NCI-H748 treated with DMSO at 0.1 percent for 48 hours (cell line): ENCODE measurements around the gene TAF12.
"Not testable (repeated sequence)": the region's sequence is repeated elsewhere in the genome, so short reads cannot be mapped to it uniquely, and the experiment has no call there.

Experiments used
- DNase-seq: peaks from one replicate; lab custom pipeline; 2025; lab: John Stamatoyannopoulos, UW

TAF12 gene

DNA sequence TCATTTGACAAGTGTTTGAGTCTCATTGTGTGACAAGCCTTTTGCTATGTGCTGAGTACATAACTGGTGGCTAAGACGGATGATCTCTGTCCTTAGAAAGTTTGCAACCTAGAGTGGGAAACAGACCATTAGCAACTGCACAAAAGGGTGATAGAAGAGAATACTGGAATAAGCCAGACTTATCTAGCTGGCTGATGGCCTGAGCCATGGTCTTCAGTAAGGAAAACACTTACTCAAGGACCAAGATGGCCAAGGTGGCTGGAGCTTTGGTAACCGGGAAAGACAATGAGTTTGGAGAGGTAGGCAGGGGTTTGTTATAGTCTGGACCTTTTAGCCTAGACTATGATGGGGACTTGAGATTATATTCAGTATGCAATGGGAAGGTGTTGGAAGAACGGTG, 1.6 kb upstream of the TAF12 start:
- no peak for DNase-seq

GRCh38 chr1:28642056-28642846, 616 bp downstream of the TAF12 start:
- no peak for DNase-seq

- DNase-seq, result no peak
Observed at GRCh38 chr1:28640766-28641165, 2.1 kb downstream of the TAF12 start.

GRCh38 chr1:28632560-28632959, 10.3 kb downstream of the TAF12 start:
- DNase-seq, result no peak

- no peak for DNase-seq
Observed at GRCh38 chr1:28631713-28632112, 11.2 kb downstream of the TAF12 start.

GRCh38 chr1:28613175-28613574, 29.7 kb downstream of the TAF12 start:
- no peak for DNase-seq

GRCh38 chr1:28606771-28607170, 36.1 kb downstream of the TAF12 start:
- DNase-seq, result no peak

DNA sequence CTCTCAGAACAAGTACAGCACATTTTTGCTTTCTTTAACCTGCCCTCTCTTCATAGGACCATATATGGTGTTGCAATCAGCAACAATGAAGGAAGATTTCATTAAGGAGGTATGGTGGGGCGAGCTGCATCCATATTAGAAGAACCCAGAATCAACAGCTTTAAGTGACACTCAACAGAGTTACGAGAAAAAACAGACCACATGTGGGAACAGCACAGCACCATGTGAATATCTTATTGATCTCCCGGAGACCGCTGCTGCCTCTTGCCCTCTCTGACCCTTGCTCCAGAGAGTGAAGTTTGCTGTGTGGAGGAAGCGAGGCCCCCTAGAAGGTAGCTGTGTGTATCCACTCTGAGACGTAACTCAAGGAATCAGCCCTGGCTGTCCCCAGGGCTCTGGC, 37.9 kb downstream of the TAF12 start:
- no peak for DNase-seq

- no peak for DNase-seq
Observed at GRCh38 chr1:28604411-28604810, 38.5 kb downstream of the TAF12 start.

GRCh38 chr1:28602536-28603439, 40.1 kb downstream of the TAF12 start:
- peak; percentile 34 for DNase-seq

DNA sequence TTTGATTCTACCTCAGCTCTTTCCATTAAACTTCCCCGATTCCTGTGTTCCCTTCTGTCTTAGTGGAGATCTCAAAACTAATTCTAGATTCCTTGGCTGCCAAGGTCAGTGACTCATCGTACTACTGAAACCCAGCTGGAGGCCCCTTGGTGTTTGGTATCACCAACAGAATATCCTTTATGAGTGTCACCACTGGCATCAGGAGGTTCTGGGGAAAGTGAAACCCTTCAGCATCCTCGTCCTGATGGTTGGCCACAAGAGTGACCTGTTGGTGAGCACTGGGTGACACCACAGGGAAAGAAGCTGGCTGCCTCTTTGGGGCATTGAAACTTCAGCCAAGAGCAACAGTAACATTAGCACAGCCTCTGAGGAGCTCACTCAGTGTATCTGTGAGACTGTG, 41.2 kb downstream of the TAF12 start:
- DNase-seq, result no peak

DNA sequence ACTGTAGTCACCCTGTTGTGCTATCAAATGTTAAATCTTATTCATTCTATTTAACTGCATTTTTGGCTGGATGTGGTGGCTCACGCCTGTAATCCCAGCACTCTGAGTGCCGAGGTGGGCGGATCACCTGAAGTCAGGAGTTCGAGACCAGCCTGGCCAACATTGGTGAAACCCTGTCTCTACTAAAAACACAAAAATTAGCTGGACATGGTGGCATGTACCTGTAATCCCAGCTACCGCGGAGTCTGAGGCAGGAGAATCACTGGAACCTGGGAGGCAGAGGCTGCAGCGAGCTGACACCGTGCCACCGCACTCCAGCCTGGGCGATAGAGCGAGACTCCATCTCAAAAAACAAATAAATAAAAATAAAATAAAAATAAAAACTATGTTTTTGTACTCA, 46.6 kb downstream of the TAF12 start:
- not testable (repeated sequence) for DNase-seq

GRCh38 chr1:28595412-28596191, 47.3 kb downstream of the TAF12 start:
- no peak for DNase-seq

GRCh38 chr1:28594686-28595411, 48.0 kb downstream of the TAF12 start:
- DNase-seq, result not testable (repeated sequence)

DNA sequence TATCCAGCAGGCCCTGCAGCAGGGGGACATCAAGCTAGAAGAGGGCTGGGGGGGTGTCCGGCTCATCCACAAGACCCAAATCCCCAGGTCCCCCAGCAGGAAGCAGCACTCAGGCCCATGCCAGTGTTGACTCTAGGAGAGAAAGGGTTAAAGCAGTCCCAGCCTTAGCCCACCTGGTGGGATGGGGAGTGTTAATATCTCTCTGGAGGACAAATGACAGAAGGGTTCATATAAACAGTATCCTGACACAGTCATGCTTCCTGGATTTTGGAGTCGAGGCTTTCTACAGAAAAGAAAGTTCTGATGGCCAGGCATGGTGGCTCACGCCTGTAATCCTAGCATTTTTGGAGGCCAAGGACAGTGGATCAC, 48.9 kb downstream of the TAF12 start:
- not testable (repeated sequence) for DNase-seq

GRCh38 chr1:28592321-28593071, 50.4 kb downstream of the TAF12 start:
- no peak for DNase-seq

DNA sequence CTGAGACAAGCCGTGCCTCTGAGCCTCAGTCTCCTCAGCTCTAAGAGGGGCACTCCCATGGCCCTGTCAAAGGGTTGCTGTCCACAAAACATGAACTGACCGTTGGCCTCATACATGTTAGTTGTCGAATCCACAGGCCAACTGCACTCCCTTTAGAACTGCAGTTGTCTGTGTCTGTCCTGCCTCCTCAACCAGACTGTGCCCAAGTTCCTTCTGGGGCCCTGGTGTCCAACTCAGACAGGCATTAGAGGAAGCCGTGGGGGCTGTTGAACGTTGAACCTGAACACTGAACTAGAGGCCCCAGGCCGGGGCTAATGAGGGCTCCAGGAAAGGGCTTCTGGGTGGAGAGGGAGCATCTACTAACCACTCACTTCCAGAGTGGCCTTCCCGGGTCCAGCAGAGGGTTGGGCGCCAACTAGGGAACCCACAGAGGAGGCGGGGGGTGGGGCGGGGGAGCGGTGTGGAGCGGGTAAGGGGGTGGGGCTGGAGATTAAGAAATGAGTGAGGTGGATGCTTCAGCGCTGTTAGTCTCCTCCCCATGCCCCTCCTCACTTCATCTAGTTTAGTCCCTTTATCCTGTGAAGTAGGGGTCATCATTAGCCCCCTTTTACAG, 51.1 kb downstream of the TAF12 start, which contains the start of gene RAB42:
Gene RAB42, plus strand, starts transcription at position 558 of the 613 bp plus-strand sequence. CDS start 247 bp downstream, outside the sequence.
- no peak for DNase-seq

DNA sequence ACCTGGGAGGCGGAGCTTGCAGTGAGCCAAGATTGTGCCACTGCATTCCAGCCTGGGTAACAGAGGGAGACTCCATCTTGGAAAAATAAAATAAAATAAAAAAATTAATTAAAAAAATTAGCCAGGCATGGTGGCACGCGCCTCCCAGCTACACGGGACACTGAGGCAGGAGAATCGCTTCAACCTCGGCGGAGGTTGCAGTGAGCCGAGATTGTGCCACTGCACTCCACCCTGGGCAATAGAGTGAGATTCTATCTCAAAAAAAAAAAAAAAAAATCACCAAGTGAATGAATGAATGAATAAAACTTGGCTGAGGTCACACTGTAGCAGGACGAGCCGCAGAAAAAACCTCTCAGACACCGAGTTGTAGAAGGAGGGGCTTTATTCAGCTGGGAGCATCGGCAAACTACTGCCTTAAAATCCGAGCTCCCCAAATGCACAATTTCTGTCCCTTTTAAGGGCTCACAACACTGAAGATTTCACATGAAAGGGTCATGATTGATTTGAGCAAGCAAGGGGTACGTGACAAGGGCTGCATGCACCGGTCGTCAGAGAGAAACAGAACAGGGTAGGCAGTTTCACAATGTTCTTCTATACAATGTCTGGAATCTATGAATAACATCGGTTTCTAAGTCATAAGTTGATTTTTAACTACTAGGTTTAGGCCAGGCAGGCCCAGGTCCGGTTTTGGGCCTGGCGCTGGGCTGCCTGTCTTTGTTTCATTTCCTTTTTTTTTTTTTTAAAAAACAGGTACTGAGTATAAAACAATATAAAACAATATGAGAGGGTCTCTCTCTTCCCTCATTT, 56.1 kb downstream of the TAF12 start:
- not testable (repeated sequence) for DNase-seq

GRCh38 chr1:28582248-28582615, 60.6 kb downstream of the TAF12 start:
- DNase-seq, result no peak
